ENCODE measurements around the gene DTWD1. TPM values are rescaled to one million over a fixed set of nuclear protein-coding genes. Genes with fewer than 3 reads are reported as not detected.

DTWD1 gene
- total and polyA plus RNA-seq, 2 experiments from 2014 or later, result 14.2 to 37.0 TPM

DNA sequence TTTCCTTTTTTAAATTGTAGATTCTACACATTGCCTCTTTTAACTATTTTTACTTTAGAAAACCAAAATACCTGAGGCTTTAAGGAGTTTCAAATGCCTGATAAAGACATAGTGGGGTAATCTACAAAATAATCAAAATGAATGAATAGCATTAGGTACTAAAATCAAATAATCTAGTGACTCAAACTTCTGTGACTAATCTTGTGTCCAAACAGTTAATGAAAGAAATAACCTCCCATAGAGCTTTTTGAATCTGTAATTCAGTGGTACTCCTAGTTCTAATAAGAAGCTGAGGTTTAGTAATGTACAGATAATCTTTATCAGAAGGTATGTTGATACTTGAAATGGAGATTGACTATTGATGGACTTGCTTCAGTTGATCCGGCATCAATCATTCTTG is 53.0 kb downstream of the DTWD1 start:
- TF ChIP-seq EZH2phosphoT487 (IDR thresholded peaks at IDR 0.05; ENCODE audit: low read depth, severe bottlenecking, unreplicated experiment) (no peak), EZH2 (IDR thresholded peaks at IDR 0.05; ENCODE audit: borderline replicate concordance) (no peak)
- TF ChIP-seq, protein P1, sequence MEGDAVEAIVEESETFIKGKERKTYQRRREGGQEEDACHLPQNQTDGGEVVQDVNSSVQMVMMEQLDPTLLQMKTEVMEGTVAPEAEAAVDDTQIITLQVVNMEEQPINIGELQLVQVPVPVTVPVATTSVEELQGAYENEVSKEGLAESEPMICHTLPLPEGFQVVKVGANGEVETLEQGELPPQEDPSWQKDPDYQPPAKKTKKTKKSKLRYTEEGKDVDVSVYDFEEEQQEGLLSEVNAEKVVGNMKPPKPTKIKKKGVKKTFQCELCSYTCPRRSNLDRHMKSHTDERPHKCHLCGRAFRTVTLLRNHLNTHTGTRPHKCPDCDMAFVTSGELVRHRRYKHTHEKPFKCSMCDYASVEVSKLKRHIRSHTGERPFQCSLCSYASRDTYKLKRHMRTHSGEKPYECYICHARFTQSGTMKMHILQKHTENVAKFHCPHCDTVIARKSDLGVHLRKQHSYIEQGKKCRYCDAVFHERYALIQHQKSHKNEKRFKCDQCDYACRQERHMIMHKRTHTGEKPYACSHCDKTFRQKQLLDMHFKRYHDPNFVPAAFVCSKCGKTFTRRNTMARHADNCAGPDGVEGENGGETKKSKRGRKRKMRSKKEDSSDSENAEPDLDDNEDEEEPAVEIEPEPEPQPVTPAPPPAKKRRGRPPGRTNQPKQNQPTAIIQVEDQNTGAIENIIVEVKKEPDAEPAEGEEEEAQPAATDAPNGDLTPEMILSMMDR (IDR thresholded peaks at IDR 0.05; ENCODE audit: poor library complexity), result no peak
- Histone ChIP-seq H3K9me2 (replicated peaks; ENCODE audit: insufficient read depth) (no peaks in the 10 kb centered on the region), H3K79me2 (no peaks in the 10 kb centered on the region), H3K36me3 (replicated peaks; ENCODE audit: insufficient read depth, low read depth) (no peaks in the 10 kb centered on the region), H2AFZ (no peak overlapping the region), H3K27ac (no peak overlapping the region), H3K4me1 (ENCODE audit: insufficient read depth) (peaks cover 7% of the 10 kb centered on the region), H3K9me3 (ENCODE audit: low read depth) (no peaks in the 10 kb centered on the region), H3K4me3 (no peak overlapping the region), H3K4me2 (no peak overlapping the region), H4K20me1 (ENCODE audit: insufficient read depth, poor library complexity, severe bottlenecking) (no peaks in the 10 kb centered on the region), H3K27me3 (no peaks in the 10 kb centered on the region)
- 96% methylated on average over 1 of the region's 1 CpG for WGBS (ENCODE audit: low lambda C conversion rate, missing lambda C conversion rate)
- DNase-seq (ENCODE audit: low spot score), result no peak

DNA sequence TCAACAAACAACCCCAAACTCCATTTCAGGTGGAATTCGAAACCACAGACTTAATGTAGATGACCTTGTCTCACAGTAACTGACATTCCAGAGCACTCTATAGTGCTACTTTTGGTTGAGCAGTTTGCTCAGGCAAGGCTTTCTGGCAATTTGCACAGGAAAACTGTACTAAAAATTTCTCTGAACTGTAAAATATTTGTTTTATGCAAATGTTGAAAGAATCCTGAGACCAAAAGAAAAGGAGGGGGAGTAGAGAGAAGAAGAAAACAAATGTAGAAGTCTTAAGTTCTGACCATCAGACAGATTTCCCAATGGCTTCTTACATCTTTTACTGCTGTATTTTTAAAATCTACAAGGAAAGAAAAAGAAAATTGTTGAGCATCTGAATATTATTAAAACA is 53.5 kb downstream of the DTWD1 start:
- Histone ChIP-seq H3K36me3 (replicated peaks; ENCODE audit: insufficient read depth, low read depth) (no peaks in the 10 kb centered on the region), H3K9me2 (replicated peaks; ENCODE audit: insufficient read depth) (no peaks in the 10 kb centered on the region), H3K9me3 (ENCODE audit: low read depth) (no peaks in the 10 kb centered on the region), H3K4me3 (no peak overlapping the region), H3K27ac (peak overlapping the region; percentile 8), H2AFZ (no peak overlapping the region), H3K4me1 (ENCODE audit: insufficient read depth) (peaks cover 7% of the 10 kb centered on the region), H3K79me2 (no peaks in the 10 kb centered on the region), H4K20me1 (ENCODE audit: insufficient read depth, poor library complexity, severe bottlenecking) (no peaks in the 10 kb centered on the region), H3K27me3 (no peaks in the 10 kb centered on the region), H3K4me2 (no peak overlapping the region)
- WGBS (ENCODE audit: low lambda C conversion rate, missing lambda C conversion rate), result 76% methylated on average over 1 of the region's 1 CpG
- DNase-seq (ENCODE audit: low spot score), result no peak
- no peak for TF ChIP-seq EZH2phosphoT487 (IDR thresholded peaks at IDR 0.05; ENCODE audit: low read depth, severe bottlenecking, unreplicated experiment)
- TF ChIP-seq EZH2 (IDR thresholded peaks at IDR 0.05; ENCODE audit: borderline replicate concordance), result no peak
- TF ChIP-seq, protein P1 (IDR thresholded peaks at IDR 0.05; ENCODE audit: poor library complexity), result no peak

DNA sequence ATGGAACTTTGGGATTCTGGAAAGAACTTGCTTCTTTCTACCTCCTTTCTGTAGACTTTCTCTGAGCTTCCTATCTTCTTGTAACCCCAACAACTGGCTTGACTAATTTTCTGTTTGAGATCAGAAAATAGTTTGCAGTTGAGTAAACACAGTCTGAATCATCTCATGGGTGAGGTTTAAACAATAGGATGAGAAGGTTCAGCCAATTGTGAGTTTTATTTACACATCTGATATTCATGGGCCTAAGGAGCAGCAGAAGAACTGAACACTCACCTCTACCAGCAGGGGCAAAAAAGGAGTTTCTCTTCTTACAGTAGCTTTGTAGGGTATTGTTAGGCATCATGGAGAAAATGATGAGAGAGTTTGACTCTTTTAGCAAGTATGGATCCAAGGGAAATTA is 54.2 kb downstream of the DTWD1 start:
- no peak overlapping the region for H2AFZ ChIP-seq
- H3K36me3 ChIP-seq (replicated peaks; ENCODE audit: insufficient read depth, low read depth), result no peaks in the 10 kb centered on the region
- no peak overlapping the region for H3K4me3 ChIP-seq
- H3K27me3 ChIP-seq, result no peaks in the 10 kb centered on the region
- no peak overlapping the region for H3K4me2 ChIP-seq
- H3K27ac ChIP-seq, result peak overlapping the region; percentile 17
- no peaks in the 10 kb centered on the region for H3K9me2 ChIP-seq (replicated peaks; ENCODE audit: insufficient read depth)
- no peak for DNase-seq (ENCODE audit: low spot score)
- no peaks in the 10 kb centered on the region for H4K20me1 ChIP-seq (ENCODE audit: insufficient read depth, poor library complexity, severe bottlenecking)
- no peaks in the 10 kb centered on the region for H3K79me2 ChIP-seq
- H3K4me1 ChIP-seq (ENCODE audit: insufficient read depth), result peaks cover 7% of the 10 kb centered on the region
- TF ChIP-seq, protein P1 (IDR thresholded peaks at IDR 0.05; ENCODE audit: poor library complexity), result no peak
- no peak for TF ChIP-seq EZH2phosphoT487 (IDR thresholded peaks at IDR 0.05; ENCODE audit: low read depth, severe bottlenecking, unreplicated experiment)
- TF ChIP-seq EZH2 (IDR thresholded peaks at IDR 0.05; ENCODE audit: borderline replicate concordance), result no peak
- H3K9me3 ChIP-seq (ENCODE audit: low read depth), result no peaks in the 10 kb centered on the region

DNA sequence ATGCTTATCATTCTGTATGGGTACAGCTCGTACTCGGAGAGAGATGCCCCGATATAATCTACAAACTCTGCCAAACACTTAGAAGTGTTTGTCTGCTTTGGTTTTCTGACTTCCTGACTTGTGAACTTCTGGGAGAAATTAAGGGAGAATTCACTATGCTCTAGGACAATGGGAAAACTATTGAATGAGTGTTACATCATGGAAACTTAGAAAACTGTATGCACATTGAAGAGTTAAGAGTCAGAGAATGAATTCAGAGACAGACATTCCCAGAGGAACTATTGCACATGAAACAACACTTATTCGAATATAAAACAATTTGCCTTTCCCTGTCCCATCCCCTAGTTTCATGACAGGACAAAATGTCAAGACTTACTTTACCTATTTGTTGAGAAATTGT is 57.8 kb downstream of the DTWD1 start:
- no peak overlapping the region for H3K4me2 ChIP-seq
- no peak overlapping the region for H2AFZ ChIP-seq
- H3K79me2 ChIP-seq, result no peaks in the 10 kb centered on the region
- peaks cover 7% of the 10 kb centered on the region for H3K4me1 ChIP-seq (ENCODE audit: insufficient read depth)
- H3K9me2 ChIP-seq (replicated peaks; ENCODE audit: insufficient read depth), result no peaks in the 10 kb centered on the region
- TF ChIP-seq EZH2 (IDR thresholded peaks at IDR 0.05; ENCODE audit: borderline replicate concordance) (no peak), EZH2phosphoT487 (IDR thresholded peaks at IDR 0.05; ENCODE audit: low read depth, severe bottlenecking, unreplicated experiment) (no peak)
- TF ChIP-seq, protein P1 (IDR thresholded peaks at IDR 0.05; ENCODE audit: poor library complexity), result no peak
- DNase-seq (ENCODE audit: low spot score), result no peak
- 91% methylated on average over 4 of the region's 4 CpGs for WGBS (ENCODE audit: low lambda C conversion rate, missing lambda C conversion rate)
- no peaks in the 10 kb centered on the region for H3K27me3 ChIP-seq
- no peaks in the 10 kb centered on the region for H3K9me3 ChIP-seq (ENCODE audit: low read depth)
- no peak overlapping the region for H3K27ac ChIP-seq
- H3K4me3 ChIP-seq, result no peak overlapping the region
- H3K36me3 ChIP-seq (replicated peaks; ENCODE audit: insufficient read depth, low read depth), result no peaks in the 10 kb centered on the region
- H4K20me1 ChIP-seq (ENCODE audit: insufficient read depth, poor library complexity, severe bottlenecking), result no peaks in the 10 kb centered on the region

Measured in hepatocyte (in vitro differentiated cells).